Measurements from ENCODE around the gene SCNN1A. TPM values are rescaled to one million over a fixed set of nuclear protein-coding genes. Genes with fewer than 3 reads are reported as not detected.
A peak's percentile ranks its signal among the peaks of the same experiment; 100 is the strongest.

The SCNN1A gene
- total RNA-seq, 1 experiment from 2014 or later: 111 TPM

- no peak overlapping the region for H2BK120ac ChIP-seq (ENCODE audit: low read depth, low read length, poor library complexity, severe bottlenecking)
- H3K23ac ChIP-seq (ENCODE audit: insufficient read length, low read depth, low read length): no peak overlapping the region
- H3K4me2 ChIP-seq (ENCODE audit: insufficient read depth, insufficient read length, low read length): no peak overlapping the region
- H3K27me3 ChIP-seq (ENCODE audit: insufficient read depth, low read length): no peaks in the 10 kb centered on the region; the same call in 1 of the 2 replicates
- H2BK5ac ChIP-seq (ENCODE audit: insufficient read length, low read length): no peak overlapping the region
- TF ChIP-seq, protein P1, sequence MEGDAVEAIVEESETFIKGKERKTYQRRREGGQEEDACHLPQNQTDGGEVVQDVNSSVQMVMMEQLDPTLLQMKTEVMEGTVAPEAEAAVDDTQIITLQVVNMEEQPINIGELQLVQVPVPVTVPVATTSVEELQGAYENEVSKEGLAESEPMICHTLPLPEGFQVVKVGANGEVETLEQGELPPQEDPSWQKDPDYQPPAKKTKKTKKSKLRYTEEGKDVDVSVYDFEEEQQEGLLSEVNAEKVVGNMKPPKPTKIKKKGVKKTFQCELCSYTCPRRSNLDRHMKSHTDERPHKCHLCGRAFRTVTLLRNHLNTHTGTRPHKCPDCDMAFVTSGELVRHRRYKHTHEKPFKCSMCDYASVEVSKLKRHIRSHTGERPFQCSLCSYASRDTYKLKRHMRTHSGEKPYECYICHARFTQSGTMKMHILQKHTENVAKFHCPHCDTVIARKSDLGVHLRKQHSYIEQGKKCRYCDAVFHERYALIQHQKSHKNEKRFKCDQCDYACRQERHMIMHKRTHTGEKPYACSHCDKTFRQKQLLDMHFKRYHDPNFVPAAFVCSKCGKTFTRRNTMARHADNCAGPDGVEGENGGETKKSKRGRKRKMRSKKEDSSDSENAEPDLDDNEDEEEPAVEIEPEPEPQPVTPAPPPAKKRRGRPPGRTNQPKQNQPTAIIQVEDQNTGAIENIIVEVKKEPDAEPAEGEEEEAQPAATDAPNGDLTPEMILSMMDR (conservative IDR thresholded peaks at IDR 0.05): no peak
- Mint-ChIP-seq H3K4me1 (peaks cover 51 to 63% of the 10 kb centered on the region in 2 experiments), H3K27ac (no peak overlapping the region), H3K4me3 (no peak overlapping the region), H3K9me3 (no peaks in the 10 kb centered on the region; a peak in 2 of 5 replicates), H3K27me3 (ENCODE audit: low read depth) (peaks cover 32% of the 10 kb centered on the region), H3K36me3 (ENCODE audit: insufficient read depth in 1 of 3, low read depth in 3 of 3) (no peaks in the 10 kb centered on the region)
- H3K27ac ChIP-seq (ENCODE audit: insufficient read length, low read depth, low read length): no peak overlapping the region
- no peak overlapping the region for H3K14ac ChIP-seq (ENCODE audit: insufficient read depth, low read length)
- no peak overlapping the region for H3K4ac ChIP-seq (ENCODE audit: low read depth, low read length)
- no peaks in the 10 kb centered on the region for H4K20me1 ChIP-seq (ENCODE audit: control insufficient read depth, insufficient read depth, insufficient read length)
- no peak overlapping the region for H3K9ac ChIP-seq (ENCODE audit: extremely low read depth, insufficient read length, low read length)
- no CpG with 5 or more reads among the region's 7 CpGs for WGBS (ENCODE audit: extremely low coverage, insufficient read length, low lambda C conversion rate)
- H2AFZ ChIP-seq (ENCODE audit: low read length): no peak overlapping the region
- peaks cover 12% of the 10 kb centered on the region for H3K4me1 ChIP-seq (ENCODE audit: insufficient read depth, low read length)
- no peak overlapping the region for H2AK5ac ChIP-seq (ENCODE audit: insufficient read length, low read length)
- peak; percentile 29 for DNase-seq
- H3T11ph ChIP-seq (ENCODE audit: low read length): no peak overlapping the region
- H4K91ac ChIP-seq (ENCODE audit: insufficient read length, low read depth, low read length): no peak overlapping the region
- H2BK15ac ChIP-seq (ENCODE audit: low read depth, low read length): no peak overlapping the region
- H3K79me1 ChIP-seq (ENCODE audit: insufficient read depth, low read depth, low read length, poor library complexity, severe bottlenecking): no peaks in the 10 kb centered on the region
- H3K23me2 ChIP-seq (ENCODE audit: insufficient read length, low read depth, low read length, poor library complexity, severe bottlenecking): no peaks in the 10 kb centered on the region
- H3K56ac ChIP-seq (ENCODE audit: insufficient read length, low read depth, low read length): no peak overlapping the region
- no peak overlapping the region for H4K8ac ChIP-seq (replicated peaks; ENCODE audit: insufficient read length, low read depth, low read length)
- no peak overlapping the region for H2BK12ac ChIP-seq (ENCODE audit: insufficient read length, low read depth, low read length)
- H3K79me2 ChIP-seq (ENCODE audit: insufficient read depth, low read length): no peaks in the 10 kb centered on the region
- H3K18ac ChIP-seq (ENCODE audit: insufficient read length, low read depth, low read length): no peak overlapping the region
- H4K5ac ChIP-seq (ENCODE audit: insufficient read length, low read depth, low read length): no peak overlapping the region
- no peak overlapping the region for H2BK20ac ChIP-seq (ENCODE audit: low read depth, low read length, poor library complexity, severe bottlenecking)
- no peaks in the 10 kb centered on the region for H3K9me3 ChIP-seq (ENCODE audit: control insufficient read depth, low read depth, low read length)
Measured at GRCh38 chr12:6382371-6382770, 7.0 kb upstream of the SCNN1A start.

All from H9 (cell line).